Epithelial cell of esophagus (primary cell): ENCODE measurements around the gene PHACTR1.

Experiments
- DNase-seq: peaks from one replicate; pipeline ENCODE4 v3.0.0; 2010; ENCODE audit warnings: low read depth
- H3K4me3 ChIP-seq: 2 replicates; pipeline ENCODE4 v1.5.1; 2011; ENCODE audit warnings: mild to moderate bottlenecking, low read length, control low read depth
- CTCF ChIP-seq: IDR thresholded peaks from 2 replicates; pipeline ENCODE4 v1.5.1; 2011; ENCODE audit warnings: low read depth, mild to moderate bottlenecking, low read length, control low read depth, inconsistent platforms; ENCODE audit not compliant: insufficient read depth; ENCODE audit errors: missing control alignments

Gene PHACTR1

GRCh38 chr6:12709116-12709515 is 7.5 kb upstream of the PHACTR1 start:
- TF ChIP-seq CTCF, result no peak
- peak; percentile 11 for DNase-seq
- no peak overlapping the region for H3K4me3 ChIP-seq

DNA sequence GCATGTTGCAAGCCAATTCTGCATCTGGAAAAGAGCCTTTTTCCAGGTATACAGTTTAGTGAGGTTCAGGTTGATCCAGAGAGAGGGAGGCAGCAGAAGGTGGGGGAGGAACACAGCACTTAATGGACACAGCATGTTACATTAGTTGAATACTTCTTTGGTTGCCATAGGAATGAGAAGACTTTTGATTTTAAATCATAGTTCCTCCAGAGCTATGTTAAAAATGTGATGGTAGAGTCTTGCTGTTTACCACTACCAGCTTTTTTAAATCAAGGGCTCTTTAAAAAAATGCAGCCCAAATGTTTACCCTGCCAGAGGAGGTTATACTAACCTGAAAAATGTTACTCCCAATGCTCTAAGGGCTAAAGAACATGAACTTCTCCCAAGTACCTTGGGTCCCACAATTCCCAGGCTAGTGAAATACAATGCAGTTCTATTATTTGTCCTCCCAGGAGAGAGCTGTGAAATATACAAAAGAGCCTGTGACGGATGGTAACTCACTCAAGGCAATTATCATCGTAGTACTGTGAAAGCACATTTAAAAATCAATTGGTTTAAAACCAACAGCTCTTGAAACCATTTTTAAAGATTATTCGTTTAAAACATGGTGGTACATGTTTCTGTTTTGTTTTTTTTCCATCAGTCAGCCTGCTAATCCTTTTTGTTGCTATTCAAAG is 6.9 kb upstream of the PHACTR1 start:
- DNase-seq, result no peak
- TF ChIP-seq CTCF, result no peak
- no peak overlapping the region for H3K4me3 ChIP-seq

GRCh38 chr6:12710921-12711320 is 5.6 kb upstream of the PHACTR1 start:
- no peak for TF ChIP-seq CTCF
- H3K4me3 ChIP-seq, result no peak overlapping the region
- DNase-seq, result no peak

DNA sequence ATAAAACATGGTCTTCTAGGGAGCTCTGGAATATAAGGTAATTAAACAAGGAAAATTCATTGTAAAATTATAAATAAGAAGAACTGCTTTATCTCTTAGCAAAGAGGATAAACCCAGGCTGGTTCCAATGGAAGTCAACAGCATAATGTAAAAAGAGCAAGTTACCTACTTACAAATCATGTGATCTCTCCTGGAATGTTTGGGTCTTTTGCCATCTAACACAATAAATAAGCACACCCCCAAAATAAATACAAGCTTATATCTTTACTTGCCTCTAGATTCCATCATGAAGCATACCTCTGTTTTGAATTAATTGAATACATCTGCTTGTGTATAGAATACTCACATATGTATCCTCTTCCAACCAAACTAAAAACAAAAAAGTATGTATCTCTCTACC is 2.5 kb upstream of the PHACTR1 start:
- TF ChIP-seq CTCF, result no peak
- DNase-seq, result no peak
- no peak overlapping the region for H3K4me3 ChIP-seq

- TF ChIP-seq CTCF, result no peak
- DNase-seq, result peak; percentile 5
- no peak overlapping the region for H3K4me3 ChIP-seq
Measured at GRCh38 chr6:12715437-12715836, 1.1 kb upstream of the PHACTR1 start.

GRCh38 chr6:12717356-12717755 is 789 bp downstream of the PHACTR1 start:
- TF ChIP-seq CTCF, result no peak
- no peak overlapping the region for H3K4me3 ChIP-seq
- DNase-seq, result peak; percentile 3

- TF ChIP-seq CTCF, result no peak
- H3K4me3 ChIP-seq, result no peak overlapping the region
- DNase-seq, result peak; percentile 35
Measured at GRCh38 chr6:12718015-12718414, 1.4 kb downstream of the PHACTR1 start.
